Measurements from ENCODE around the gene CDCA4. TPM values are rescaled to one million over a fixed set of nuclear protein-coding genes. Genes with fewer than 3 reads are reported as not detected.

The CDCA4 gene
- total and polyA plus RNA-seq, 10 donors: 5.8 to 15.1 (median 8.6) TPM

DNA sequence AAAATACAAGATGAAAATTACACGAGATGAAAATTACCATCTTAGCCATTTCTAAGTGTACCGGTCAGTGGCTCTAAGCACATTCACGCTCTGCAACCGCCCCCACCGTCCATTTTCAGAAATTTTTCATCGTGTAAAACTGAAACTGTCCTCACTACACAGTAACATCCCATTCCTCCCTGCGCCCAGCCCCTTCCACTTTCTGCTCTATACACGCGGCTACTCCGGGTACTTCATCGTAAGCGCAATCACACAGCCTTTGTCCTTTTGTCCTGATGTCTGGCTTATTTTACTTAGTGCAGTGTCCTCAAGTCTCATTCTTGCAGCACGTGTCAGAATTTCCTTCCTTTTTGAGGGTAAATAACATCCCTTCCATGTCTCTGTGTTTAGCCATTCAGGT, 47.9 kb upstream of the CDCA4 start:
- TF ChIP-seq POLR2AphosphoS5 (IDR thresholded peaks at IDR 0.05) (no peak), POLR2A (IDR thresholded peaks at IDR 0.05) (no peak)
- TF ChIP-seq, protein P1, sequence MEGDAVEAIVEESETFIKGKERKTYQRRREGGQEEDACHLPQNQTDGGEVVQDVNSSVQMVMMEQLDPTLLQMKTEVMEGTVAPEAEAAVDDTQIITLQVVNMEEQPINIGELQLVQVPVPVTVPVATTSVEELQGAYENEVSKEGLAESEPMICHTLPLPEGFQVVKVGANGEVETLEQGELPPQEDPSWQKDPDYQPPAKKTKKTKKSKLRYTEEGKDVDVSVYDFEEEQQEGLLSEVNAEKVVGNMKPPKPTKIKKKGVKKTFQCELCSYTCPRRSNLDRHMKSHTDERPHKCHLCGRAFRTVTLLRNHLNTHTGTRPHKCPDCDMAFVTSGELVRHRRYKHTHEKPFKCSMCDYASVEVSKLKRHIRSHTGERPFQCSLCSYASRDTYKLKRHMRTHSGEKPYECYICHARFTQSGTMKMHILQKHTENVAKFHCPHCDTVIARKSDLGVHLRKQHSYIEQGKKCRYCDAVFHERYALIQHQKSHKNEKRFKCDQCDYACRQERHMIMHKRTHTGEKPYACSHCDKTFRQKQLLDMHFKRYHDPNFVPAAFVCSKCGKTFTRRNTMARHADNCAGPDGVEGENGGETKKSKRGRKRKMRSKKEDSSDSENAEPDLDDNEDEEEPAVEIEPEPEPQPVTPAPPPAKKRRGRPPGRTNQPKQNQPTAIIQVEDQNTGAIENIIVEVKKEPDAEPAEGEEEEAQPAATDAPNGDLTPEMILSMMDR (IDR thresholded peaks at IDR 0.05 in 8 of 11, conservative IDR thresholded peaks at IDR 0.05 in 3 of 11): no peak
- WGBS, 5 donors: 61 to 69% (median 65%) methylated on average over 13 of the region's 13 CpGs

DNA sequence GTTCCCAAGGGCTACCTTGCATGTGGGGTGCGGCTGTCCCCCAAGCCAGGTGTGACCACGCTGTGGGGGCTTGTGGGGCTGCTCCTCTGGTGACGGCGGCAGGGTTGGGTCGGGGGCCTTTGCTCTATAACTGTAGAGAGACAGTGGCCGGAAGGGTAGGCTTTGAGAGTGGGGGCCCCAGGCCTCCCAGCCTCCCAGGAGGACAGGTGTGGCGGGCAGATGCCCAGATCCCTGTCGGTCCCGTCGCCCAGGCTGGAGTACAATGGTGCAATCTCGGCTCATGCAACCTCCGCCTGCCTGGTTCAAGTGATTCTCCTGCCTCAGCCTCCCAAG, 47.1 kb upstream of the CDCA4 start:
- no peaks in the 10 kb centered on the region for H3K27me3 ChIP-seq (replicated peaks in 1 of 7)
- DNase-seq: peak; percentile 79
- 89 to 97% (median 93%) methylated on average over 11 to 12 of the region's 12 CpGs for WGBS, 5 donors
- TF ChIP-seq POLR2A (IDR thresholded peaks at IDR 0.05): no peak
- no peak for TF ChIP-seq POLR2AphosphoS5 (IDR thresholded peaks at IDR 0.05)
- TF ChIP-seq, protein P1 (IDR thresholded peaks at IDR 0.05 in 8 of 11, conservative IDR thresholded peaks at IDR 0.05 in 3 of 11): no peak
- peaks cover 38 to 88% (median 78%) of the 10 kb centered on the region in 6 donors for H3K4me1 ChIP-seq
- peak overlapping the region; percentile 82 to 97 (median 94) for H3K27ac ChIP-seq
- intact Hi-C loops (cut with DNase I; ENCODE audit: low total_unique reads): no loop called here
- H3K4me3 ChIP-seq: no peak overlapping the region
- H3K9me3 ChIP-seq: no peaks in the 10 kb centered on the region
- no peaks in the 10 kb centered on the region for H3K36me3 ChIP-seq

More for the DNA sequence above, 47.9 kb upstream of the CDCA4 start:
- DNase-seq: peak; percentile 64
- peaks cover 32 to 79% (median 69%) of the 10 kb centered on the region in 6 donors for H3K4me1 ChIP-seq
- no peaks in the 10 kb centered on the region for H3K9me3 ChIP-seq
- no peaks in the 10 kb centered on the region for H3K36me3 ChIP-seq
- peak overlapping the region in 6 of 8 donors; percentile 36 to 97 (median 75) for H3K27ac ChIP-seq
- no peak overlapping the region for H3K4me3 ChIP-seq
- intact Hi-C loops (cut with DNase I; ENCODE audit: low total_unique reads): no loop called here
- H3K27me3 ChIP-seq (replicated peaks in 1 of 7): no peaks in the 10 kb centered on the region

DNA sequence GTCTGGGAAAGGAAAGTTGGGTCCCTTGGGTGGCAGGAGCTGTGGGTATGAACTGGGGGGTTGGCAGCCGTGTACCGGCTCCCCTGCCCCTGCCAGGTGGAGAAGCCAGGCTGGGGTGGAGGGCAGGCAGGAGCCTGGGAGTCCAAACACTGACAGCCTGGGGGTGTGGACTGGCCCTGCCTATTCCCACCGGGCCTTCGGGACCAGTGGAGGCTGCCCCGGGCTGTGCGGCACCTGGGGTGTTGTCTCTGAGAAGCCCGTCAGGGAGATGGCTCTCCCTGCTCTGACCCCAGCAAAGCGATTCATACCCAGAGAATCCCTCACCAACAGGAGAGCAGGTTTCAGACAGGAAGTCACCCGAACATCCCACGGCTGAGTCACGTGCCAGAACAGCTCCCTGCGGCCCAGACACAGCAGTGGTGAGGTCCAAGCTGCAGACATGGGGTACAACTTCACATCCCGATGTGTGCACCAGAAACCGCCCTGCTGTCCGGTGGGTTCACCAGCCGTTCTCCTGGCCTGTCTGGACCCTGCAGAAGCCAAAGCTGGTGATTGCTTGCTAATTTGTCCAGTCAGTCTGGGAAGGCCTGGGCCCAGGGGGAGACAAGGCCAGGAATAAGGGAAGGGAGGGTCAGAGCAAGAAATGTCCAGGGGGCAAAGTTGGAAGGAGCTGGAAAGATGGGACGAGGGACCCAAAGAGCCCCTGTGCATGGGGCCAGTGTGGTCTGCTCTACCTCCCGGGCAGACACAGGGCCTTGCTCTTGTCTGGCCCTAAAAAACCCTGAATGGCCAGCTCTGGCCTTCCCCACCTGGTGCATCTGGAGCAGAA, 46.5 kb upstream of the CDCA4 start:
- H3K27me3 ChIP-seq (replicated peaks in 1 of 7): no peaks in the 10 kb centered on the region
- TF ChIP-seq POLR2A (IDR thresholded peaks at IDR 0.05) (no peak), POLR2AphosphoS5 (IDR thresholded peaks at IDR 0.05) (no peak)
- TF ChIP-seq, protein P1 (IDR thresholded peaks at IDR 0.05 in 8 of 11, conservative IDR thresholded peaks at IDR 0.05 in 3 of 11): no peak
- intact Hi-C loops (cut with DNase I; ENCODE audit: low total_unique reads): no loop called here
- peak; percentile 83 for DNase-seq
- peak overlapping the region in 1 of 8 donors; percentile 74 for H3K4me3 ChIP-seq
- peak overlapping the region; percentile 82 to 97 (median 94) for H3K27ac ChIP-seq
- H3K4me1 ChIP-seq: peaks cover 44 to 94% (median 84%) of the 10 kb centered on the region in 6 donors
- no peaks in the 10 kb centered on the region for H3K36me3 ChIP-seq
- no peaks in the 10 kb centered on the region for H3K9me3 ChIP-seq
- 54 to 65% (median 59%) methylated on average over 14 to 18 of the region's 18 CpGs for WGBS, 5 donors

Measured in spleen (tissue), 11 donors.